ENCODE data around the gene PRPF39.

DNA sequence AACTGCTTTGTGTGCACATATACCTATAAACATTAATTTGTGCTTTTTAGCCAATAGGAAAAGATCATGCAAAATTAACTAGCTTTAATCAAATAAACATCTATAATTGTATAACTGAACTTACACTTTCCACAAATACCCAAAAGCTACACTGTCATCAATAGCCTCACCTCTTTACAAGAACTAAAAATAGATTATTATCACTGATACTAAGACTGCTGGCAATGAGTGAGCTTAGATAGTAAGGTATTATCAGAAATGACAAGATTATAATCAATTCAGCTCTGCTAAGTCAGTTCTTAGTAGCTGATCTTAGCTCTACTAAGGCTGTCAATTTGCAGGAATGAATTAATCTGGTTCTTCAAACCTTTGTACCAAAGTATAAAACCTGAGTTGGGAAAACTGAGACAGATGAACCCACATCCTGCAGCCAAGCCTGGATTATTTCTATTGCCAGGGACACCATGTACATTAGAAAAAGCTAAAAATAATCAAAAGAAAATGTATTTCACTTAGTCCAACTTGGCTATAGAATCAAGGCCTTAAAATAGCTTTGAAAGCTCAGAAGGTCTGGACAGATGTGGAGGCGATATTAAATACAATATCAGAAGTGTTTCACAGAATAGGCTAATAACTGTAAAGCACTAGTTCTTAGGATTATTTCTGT lies 45.2 kb downstream of the PRPF39 start:
- TF ChIP-seq, protein P1, sequence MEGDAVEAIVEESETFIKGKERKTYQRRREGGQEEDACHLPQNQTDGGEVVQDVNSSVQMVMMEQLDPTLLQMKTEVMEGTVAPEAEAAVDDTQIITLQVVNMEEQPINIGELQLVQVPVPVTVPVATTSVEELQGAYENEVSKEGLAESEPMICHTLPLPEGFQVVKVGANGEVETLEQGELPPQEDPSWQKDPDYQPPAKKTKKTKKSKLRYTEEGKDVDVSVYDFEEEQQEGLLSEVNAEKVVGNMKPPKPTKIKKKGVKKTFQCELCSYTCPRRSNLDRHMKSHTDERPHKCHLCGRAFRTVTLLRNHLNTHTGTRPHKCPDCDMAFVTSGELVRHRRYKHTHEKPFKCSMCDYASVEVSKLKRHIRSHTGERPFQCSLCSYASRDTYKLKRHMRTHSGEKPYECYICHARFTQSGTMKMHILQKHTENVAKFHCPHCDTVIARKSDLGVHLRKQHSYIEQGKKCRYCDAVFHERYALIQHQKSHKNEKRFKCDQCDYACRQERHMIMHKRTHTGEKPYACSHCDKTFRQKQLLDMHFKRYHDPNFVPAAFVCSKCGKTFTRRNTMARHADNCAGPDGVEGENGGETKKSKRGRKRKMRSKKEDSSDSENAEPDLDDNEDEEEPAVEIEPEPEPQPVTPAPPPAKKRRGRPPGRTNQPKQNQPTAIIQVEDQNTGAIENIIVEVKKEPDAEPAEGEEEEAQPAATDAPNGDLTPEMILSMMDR (IDR thresholded peaks at IDR 0.05): no peak
- TF ChIP-seq POLR2A (IDR thresholded peaks at IDR 0.05): no peak
